NCI-H2227 treated with DMSO at 0.1 percent for 48 hours (cell line): ENCODE data around the gene GDAP1L1.
A peak's percentile ranks its signal among the peaks of the same experiment; 100 is the strongest.
"Not testable (repeated sequence)": the region's sequence is repeated elsewhere in the genome, so short reads cannot be mapped to it uniquely, and the experiment has no call there.

Experiments
- DNase-seq: peaks from one replicate; lab custom pipeline; 2025; lab: John Stamatoyannopoulos, UW

Gene GDAP1L1

DNA sequence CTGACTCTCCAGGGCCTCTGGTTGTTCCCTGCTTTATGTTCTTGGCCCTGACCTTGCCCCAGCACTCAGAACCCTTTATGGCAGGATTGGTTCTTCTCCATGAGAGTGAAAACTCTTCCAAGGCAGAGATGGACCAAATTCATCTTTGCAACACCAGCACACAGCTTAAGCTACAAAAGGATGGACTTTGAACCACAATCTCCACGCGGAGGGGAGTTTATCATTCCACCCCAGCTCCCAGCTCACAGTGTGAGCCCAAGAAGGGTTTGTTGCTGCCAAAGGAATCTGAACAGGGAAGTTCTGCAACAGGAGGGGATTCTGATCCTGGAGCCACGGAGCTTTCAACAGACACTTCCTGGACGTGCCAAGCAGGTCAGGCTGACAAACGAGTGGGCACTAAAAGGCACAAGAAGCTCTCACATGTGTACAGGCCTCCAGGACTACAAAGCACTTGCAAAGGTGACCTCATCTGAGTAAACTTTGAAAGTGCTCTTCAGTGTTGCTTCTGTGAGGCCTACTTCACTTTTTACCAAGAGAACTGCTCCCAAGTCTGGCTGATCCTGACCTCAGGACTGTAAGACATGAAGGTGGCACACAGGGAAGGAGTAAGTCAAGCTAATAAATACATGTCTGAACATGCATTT, 55.0 kb downstream of the GDAP1L1 start:
- DNase-seq = no peak

- DNase-seq = no peak
Measured at GRCh38 chr20:44302736-44303135, 55.6 kb downstream of the GDAP1L1 start.

- DNase-seq = no peak
Measured at GRCh38 chr20:44304383-44304782, 57.3 kb downstream of the GDAP1L1 start.

DNA sequence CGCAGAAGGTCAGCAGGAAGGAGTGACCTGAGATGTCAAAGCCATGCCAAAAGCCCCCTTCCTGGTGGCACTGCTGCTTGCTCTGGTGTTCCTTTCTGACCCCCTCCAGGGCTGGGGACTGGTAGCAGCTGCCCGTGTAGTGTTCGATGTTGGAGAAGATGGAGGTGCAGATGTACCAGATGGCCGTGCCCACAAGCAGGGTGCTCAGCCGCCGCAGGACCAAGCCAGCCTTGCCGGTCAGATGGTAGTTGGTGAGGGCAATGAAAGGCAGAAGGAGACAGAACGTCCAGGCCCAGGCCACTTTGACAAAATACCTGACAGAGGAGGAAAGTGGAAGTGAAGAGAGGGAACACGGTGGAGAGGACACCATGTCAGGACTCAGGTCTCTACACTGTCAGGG, 59.8 kb downstream of the GDAP1L1 start:
- no peak for DNase-seq

DNA sequence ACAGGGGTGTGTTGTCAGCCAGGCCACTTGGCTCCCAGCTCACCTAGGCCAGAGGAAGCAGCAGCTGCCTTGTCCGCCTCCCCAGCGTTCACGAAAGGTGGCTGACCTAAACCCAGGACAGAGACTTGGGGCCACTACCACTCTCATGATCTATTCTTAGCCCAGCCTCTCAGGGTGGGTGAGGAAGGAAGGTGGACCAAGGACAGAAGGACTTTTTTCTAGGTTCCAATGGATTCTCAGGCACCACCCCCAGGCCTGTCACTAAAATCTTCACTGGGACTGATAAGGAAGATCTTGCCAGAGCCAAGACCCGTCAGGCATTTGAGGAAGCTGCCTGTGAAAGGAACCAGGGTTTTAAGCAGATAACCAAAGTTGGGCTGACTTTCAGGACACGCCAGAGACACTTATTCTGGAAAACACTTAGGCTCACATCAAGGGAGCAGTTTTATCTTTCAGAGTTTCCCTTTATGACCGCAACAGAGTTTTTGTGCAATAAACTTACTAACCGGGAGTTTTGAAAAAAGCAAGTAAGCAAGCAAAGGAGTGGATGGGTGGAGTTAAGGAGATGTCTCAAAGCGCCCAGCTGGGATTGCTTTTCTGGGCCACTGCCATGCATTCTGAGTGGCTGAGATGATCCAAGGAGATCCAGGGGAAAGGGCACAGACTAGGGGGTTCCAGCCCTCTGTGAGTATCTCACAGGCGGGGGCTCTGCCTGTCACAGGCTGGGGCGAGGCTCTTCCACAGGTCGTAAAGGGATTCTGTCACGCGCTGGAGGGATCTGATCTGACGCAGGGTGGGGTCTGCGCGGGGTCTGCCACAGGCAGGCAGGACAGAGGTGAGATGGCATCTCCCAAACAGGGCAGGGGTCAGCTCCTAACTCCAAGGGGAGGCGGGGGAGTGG, 62.9 kb downstream of the GDAP1L1 start:
- DNase-seq = no peak

GRCh38 chr20:44310664-44311639, 63.8 kb downstream of the GDAP1L1 start, which contains the start of gene FITM2:
Gene FITM2, minus strand, starts transcription at chr20:44311202. Its CDS starts 54 bp downstream, at chr20:44311148.
- DNase-seq = peak; percentile 95

DNA sequence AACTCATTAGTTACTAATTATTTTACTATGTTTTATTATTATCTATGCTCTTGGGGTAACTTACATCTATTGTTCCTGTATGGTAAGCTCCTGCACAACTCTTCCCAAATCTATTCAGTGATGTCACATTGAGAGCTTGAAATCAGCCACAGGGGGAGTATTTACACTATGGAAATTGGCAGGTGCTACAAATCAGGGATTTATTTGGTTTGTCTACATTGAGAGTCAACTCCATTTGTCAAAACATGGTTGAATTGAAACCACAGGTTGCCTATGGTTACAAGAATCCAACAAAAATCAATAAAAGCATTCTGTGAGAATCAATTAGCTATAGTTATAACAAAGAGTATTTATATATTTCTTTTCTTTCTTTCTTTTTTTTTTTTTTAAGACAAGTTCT, 67.8 kb downstream of the GDAP1L1 start:
- DNase-seq = no peak

DNA sequence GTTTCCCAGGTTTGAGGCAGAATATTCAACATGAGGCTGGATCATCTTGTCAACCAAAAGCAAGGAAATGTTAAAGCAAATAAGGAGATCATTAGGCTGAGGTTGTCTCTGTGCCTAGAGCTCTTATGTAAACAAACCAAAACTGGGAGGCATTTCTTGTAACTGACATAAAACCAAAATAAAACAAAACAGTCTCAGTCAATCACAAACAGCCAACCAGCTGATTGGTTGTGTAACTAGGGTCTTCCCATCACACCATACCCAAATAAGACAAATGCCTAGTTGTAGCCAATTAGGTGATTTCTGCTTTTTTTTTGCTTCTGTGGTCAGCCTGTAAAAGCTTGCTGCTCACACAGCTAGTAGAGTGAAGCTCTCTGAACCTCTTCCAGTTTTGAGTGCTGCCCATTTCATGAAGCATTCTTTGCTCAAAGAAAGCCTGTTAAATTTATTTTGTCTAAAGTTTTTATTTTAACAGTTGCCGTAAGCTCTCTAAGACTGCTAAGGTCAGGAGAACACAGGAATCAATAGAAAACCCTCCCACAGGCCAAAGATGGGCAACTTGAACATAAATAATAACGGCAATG, 72.8 kb downstream of the GDAP1L1 start:
- no peak for DNase-seq

DNA sequence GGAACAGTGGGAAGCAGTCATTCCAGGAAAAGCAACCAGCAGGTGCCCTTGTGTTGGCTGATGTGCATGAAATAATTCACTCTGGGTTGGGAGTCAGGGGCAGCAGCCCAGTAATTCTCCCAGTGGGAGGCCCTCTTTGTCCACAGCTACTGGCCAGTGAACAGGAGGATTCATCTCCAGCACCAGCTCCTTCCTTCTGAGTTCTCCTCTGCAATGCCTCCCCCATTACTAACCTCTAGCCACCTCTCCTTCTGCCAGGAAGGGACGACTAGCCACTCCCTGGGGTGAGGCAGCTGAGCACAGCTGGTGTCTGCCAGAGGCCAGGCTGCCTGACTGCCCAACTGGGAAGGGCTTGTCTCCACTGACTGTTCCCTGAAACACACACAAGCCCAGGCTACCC, 77.2 kb downstream of the GDAP1L1 start:
- DNase-seq = peak; percentile 89

DNA sequence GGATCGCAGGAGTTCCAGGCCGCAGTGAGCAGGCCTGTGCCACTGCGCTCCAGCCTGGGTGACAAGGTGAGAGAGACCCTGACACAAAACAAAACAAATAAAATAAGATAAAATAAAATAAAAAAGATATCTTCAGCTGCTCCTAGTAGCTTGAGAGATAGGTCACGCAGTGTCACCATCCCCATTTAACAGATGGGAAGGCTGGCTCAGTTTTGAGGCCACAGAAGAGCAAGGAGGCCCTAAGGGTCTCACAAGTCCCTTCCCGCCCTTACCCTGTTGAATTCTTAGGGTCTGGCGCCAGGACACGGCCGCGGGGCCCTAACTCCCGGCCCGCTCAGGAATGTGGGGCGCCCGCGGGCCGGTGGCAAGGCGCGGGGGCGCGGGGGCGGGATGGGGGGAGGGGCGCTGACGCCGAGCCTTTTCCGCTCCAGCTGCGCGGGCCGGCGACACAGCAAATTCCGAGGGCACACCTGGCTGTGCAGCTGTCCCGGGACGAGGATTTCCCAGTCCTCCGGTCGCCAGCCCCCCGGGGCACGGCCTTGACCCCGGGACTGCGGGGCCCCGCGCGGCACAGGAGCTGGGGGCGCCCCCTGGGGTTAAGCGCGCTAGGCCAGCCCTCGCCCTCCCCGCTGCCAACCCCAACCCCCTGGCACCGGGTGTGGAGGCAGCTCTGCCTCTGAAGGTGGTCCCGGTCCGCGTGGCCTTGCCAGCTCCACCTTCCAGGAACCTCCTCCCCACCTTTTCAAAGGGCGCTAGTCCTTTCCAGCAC, 79.5 kb downstream of the GDAP1L1 start:
- no peak for DNase-seq

GRCh38 chr20:44327748-44328147, 80.6 kb downstream of the GDAP1L1 start:
- not testable (repeated sequence) for DNase-seq

DNA sequence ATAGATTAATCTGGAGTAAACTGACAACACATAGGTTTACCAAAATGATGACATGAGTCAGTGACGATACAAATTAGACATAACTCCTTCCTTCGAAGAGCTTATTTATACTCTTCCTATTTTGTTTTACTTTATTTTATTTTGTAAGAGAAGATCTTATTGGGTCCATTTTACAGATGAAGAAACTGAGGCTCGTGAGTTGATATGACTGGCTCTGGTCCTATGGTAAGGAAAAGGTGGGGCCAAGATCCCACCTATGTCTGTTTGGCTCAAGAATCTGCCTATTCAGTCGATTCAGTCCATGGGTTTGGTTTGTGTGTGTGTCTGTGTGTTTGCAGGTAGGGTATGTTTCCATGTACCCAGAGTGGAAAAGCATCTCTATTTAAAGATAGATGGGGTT, 81.3 kb downstream of the GDAP1L1 start:
- no peak for DNase-seq
